ENCODE measurements around the gene ZC3H18.

Gene ZC3H18

GRCh38 chr16:88584676-88585075 lies 14.5 kb downstream of the ZC3H18 start:
- no peak for DNase-seq

GRCh38 chr16:88585269-88585668 lies 15.1 kb downstream of the ZC3H18 start:
- DNase-seq: no peak

- DNase-seq: no peak
These were observed 15.9 kb downstream of the ZC3H18 start for GRCh38 chr16:88585927-88586581.

- no peak for DNase-seq
These were observed 17.9 kb downstream of the ZC3H18 start for GRCh38 chr16:88588148-88588547.

GRCh38 chr16:88588754-88589153 lies 18.6 kb downstream of the ZC3H18 start:
- peak in 1 of 2 donors; percentile 15 for DNase-seq

GRCh38 chr16:88589441-88589840 lies 19.2 kb downstream of the ZC3H18 start:
- no peak for DNase-seq

- peak; percentile 16 to 58 for DNase-seq
These were observed 21.4 kb downstream of the ZC3H18 start for GRCh38 chr16:88591577-88592021.

- DNase-seq: no peak
These were observed 22.9 kb downstream of the ZC3H18 start for GRCh38 chr16:88593061-88593460.

- DNase-seq: no peak
These were observed 23.3 kb downstream of the ZC3H18 start for GRCh38 chr16:88593489-88593888.

- DNase-seq: no peak
These were observed 23.7 kb downstream of the ZC3H18 start for GRCh38 chr16:88593910-88594309.

- DNase-seq: no peak
These were observed 24.9 kb downstream of the ZC3H18 start for GRCh38 chr16:88595101-88595500.

GRCh38 chr16:88595921-88596320 lies 25.7 kb downstream of the ZC3H18 start:
- no peak for DNase-seq

- DNase-seq: no peak
These were observed 26.3 kb downstream of the ZC3H18 start for GRCh38 chr16:88596483-88596882.

- no peak for DNase-seq
These were observed 27.8 kb downstream of the ZC3H18 start for GRCh38 chr16:88597856-88598491.

GRCh38 chr16:88599092-88599733 lies 29.0 kb downstream of the ZC3H18 start:
- DNase-seq: peak; percentile 18 to 72

GRCh38 chr16:88599825-88600538 lies 29.8 kb downstream of the ZC3H18 start:
- DNase-seq: no peak

- no peak for DNase-seq
These were observed 30.3 kb downstream of the ZC3H18 start for GRCh38 chr16:88600539-88600896.

- DNase-seq: no peak
These were observed 31.3 kb downstream of the ZC3H18 start for GRCh38 chr16:88601313-88602036.

- DNase-seq: no peak
These were observed 31.9 kb downstream of the ZC3H18 start for GRCh38 chr16:88602091-88602490.

- DNase-seq: no peak
These were observed 35.3 kb downstream of the ZC3H18 start for GRCh38 chr16:88605186-88606147.

GRCh38 chr16:88606148-88606757 lies 36.0 kb downstream of the ZC3H18 start:
- DNase-seq: no peak
